ENCODE results near the gene IRS1.

IRS1 gene

DNA sequence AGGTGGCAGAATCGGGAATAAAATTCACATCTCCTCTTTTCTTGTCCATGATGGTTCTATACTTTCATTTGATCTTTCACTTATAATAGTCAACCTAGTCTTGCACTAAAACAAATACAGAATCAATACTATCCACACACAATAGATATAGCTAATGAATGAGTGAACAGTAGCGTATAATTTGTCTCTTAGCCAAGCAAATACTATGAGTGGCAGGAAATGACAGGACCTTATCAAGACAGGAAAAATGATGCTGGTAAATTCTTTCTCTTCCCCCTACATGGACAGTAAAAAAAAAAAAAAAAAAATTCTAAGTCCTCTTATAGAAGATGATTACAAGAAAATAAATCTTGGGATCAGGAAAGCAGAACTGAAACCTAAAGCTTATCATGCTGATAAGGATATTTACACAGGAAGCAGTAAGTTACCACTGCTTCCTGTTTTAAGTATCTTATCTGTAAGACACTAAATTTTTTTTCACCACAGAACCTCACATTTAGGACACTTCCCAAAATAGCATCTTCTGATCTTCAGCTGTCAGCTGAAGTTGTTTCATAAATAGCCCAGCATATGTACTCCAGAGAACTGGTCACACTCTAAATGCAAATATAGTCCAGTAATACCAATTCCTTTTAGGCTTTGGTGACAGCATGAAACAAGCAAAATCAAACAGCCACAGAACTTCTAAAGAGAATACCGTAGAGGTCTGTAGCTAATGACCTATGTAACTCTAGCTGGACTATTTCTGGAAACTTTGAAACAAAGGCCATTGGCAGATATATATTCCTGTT lies 27.0 kb downstream of the IRS1 start:
- Histone ChIP-seq H3K4me2 (ENCODE audit: low read length) (no peak overlapping the region), H3K9ac (no peak overlapping the region), H3K79me2 (peaks cover 2% of the 10 kb centered on the region), H3K27me3 (ENCODE audit: control insufficient read depth, insufficient read depth, low read length) (no peaks in the 10 kb centered on the region), H3K4me3 (ENCODE audit: low read depth, low read length) (no peak overlapping the region), H3K4me1 (peaks cover 3% of the 10 kb centered on the region), H3K27ac (no peak overlapping the region), H2AFZ (no peak overlapping the region), H3K36me3 (ENCODE audit: control insufficient read depth, insufficient read depth, low read length) (no peaks in the 10 kb centered on the region), H3K9me3 (ENCODE audit: control insufficient read depth, low read length) (no peaks in the 10 kb centered on the region)
- TF ChIP-seq, protein P1, sequence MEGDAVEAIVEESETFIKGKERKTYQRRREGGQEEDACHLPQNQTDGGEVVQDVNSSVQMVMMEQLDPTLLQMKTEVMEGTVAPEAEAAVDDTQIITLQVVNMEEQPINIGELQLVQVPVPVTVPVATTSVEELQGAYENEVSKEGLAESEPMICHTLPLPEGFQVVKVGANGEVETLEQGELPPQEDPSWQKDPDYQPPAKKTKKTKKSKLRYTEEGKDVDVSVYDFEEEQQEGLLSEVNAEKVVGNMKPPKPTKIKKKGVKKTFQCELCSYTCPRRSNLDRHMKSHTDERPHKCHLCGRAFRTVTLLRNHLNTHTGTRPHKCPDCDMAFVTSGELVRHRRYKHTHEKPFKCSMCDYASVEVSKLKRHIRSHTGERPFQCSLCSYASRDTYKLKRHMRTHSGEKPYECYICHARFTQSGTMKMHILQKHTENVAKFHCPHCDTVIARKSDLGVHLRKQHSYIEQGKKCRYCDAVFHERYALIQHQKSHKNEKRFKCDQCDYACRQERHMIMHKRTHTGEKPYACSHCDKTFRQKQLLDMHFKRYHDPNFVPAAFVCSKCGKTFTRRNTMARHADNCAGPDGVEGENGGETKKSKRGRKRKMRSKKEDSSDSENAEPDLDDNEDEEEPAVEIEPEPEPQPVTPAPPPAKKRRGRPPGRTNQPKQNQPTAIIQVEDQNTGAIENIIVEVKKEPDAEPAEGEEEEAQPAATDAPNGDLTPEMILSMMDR (IDR thresholded peaks at IDR 0.05): no peak

DNA sequence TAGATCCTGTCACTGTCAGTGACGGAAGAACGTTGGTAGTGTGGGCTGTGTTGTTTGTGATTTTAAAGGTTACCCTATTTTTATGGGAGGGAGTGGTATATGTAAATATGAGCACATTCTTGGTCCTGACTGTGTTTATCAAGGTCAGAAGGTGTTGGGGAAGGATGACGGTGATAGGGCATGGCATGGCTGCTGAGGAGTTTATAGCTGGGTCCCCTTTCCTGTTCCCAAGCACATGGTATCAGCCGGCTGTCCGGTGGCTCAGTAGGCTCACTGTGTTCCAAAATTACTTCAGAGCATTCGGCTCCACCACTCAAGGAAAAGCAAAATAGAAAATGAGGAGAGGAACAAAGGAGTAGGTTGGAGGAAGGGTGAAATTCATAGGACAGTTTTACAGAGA lies 28.6 kb downstream of the IRS1 start:
- no peak overlapping the region for H3K9ac ChIP-seq
- H3K4me3 ChIP-seq (ENCODE audit: low read depth, low read length): no peak overlapping the region
- no peak overlapping the region for H3K4me2 ChIP-seq (ENCODE audit: low read length)
- H2AFZ ChIP-seq: no peak overlapping the region
- H3K79me2 ChIP-seq: peaks cover 2% of the 10 kb centered on the region
- H3K4me1 ChIP-seq: peaks cover 3% of the 10 kb centered on the region
- H3K9me3 ChIP-seq (ENCODE audit: control insufficient read depth, low read length): no peaks in the 10 kb centered on the region
- H3K27me3 ChIP-seq (ENCODE audit: control insufficient read depth, insufficient read depth, low read length): no peaks in the 10 kb centered on the region
- no peak overlapping the region for H3K27ac ChIP-seq
- H3K36me3 ChIP-seq (ENCODE audit: control insufficient read depth, insufficient read depth, low read length): no peaks in the 10 kb centered on the region
- TF ChIP-seq, protein P1 (IDR thresholded peaks at IDR 0.05): no peak

DNA sequence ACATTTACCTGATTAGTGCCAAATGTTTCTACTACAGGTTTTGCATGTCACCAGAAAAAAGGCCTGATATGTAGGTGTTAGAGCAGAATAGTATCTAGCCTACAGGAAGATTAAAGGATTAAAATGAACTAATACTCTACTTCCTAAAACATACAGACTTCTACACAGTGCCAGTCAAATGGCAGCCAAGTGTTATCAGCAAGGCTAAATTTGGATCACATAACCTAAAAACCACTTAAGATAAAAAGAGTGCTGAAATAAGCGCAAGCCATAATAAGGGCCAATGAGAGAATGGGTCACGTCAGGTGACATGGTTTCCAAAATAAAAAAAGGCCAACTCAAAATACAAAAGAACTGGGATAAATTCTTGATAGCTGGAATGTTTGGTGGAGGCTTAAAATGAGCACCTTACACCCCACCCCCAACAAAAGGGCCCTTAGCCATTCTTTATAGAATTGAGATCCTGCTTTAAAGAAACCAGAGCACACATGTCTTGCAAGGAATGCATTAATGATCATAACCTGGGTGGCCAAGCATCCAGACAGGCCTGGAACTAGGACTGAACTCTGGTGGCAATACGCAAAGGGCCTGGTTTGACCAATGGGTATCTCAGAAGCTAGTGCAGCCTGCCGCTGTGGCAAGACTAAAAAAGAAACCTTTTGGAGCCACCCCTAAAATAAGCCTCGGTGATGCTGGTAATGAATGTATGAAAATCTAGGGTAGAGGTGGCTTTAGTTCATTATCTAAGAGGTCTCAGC lies 32.4 kb downstream of the IRS1 start:
- H3K36me3 ChIP-seq (ENCODE audit: control insufficient read depth, insufficient read depth, low read length): no peaks in the 10 kb centered on the region
- TF ChIP-seq, protein P1 (IDR thresholded peaks at IDR 0.05): no peak
- no peak overlapping the region for H3K4me2 ChIP-seq (ENCODE audit: low read length)
- no peaks in the 10 kb centered on the region for H3K27me3 ChIP-seq (ENCODE audit: control insufficient read depth, insufficient read depth, low read length)
- no peaks in the 10 kb centered on the region for H3K4me1 ChIP-seq
- H3K9ac ChIP-seq: no peak overlapping the region
- H2AFZ ChIP-seq: no peak overlapping the region
- H3K9me3 ChIP-seq (ENCODE audit: control insufficient read depth, low read length): no peaks in the 10 kb centered on the region
- H3K79me2 ChIP-seq: no peaks in the 10 kb centered on the region
- no peak overlapping the region for H3K27ac ChIP-seq
- H3K4me3 ChIP-seq (ENCODE audit: low read depth, low read length): no peak overlapping the region

DNA sequence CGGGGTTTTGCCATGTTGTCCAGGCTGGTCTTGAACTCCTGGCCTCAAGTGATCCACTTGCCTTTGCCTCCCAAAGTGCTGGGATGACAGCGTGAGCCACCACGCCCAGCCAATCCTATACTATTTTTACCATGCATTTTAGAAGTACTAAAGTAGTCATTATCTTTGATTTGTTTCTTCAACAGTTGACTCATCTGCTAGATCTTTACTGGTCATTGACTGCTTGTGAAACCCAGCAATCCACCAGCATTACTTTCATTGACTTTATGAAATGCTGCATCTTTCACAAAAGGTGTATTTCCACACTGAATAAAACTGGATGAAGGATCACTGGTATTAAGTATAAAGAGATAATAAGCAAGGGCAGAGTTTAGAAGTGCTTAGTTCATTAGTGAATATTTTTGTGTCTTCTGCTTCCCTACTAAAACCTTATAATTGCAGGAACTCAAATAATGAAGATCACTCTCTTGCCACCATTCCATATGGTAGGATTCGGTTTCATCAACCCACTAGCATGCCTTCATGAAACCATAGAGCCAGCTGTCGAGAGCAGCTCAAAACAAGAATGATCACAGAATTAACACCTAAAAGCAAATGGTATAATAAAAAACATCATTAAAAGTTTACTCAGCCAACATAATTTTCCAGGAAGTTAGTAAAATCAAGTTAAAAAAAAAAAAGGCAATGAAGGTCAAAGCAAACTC lies 33.1 kb downstream of the IRS1 start:
- H3K4me3 ChIP-seq (ENCODE audit: low read depth, low read length): no peak overlapping the region
- H3K4me2 ChIP-seq (ENCODE audit: low read length): no peak overlapping the region
- TF ChIP-seq, protein P1 (IDR thresholded peaks at IDR 0.05): no peak
- no peak overlapping the region for H3K27ac ChIP-seq
- H3K36me3 ChIP-seq (ENCODE audit: control insufficient read depth, insufficient read depth, low read length): no peaks in the 10 kb centered on the region
- H3K4me1 ChIP-seq: no peaks in the 10 kb centered on the region
- H3K9ac ChIP-seq: no peak overlapping the region
- H3K27me3 ChIP-seq (ENCODE audit: control insufficient read depth, insufficient read depth, low read length): no peaks in the 10 kb centered on the region
- no peaks in the 10 kb centered on the region for H3K9me3 ChIP-seq (ENCODE audit: control insufficient read depth, low read length)
- no peak overlapping the region for H2AFZ ChIP-seq
- no peaks in the 10 kb centered on the region for H3K79me2 ChIP-seq

Data from parathyroid adenoma (tissue), 2 donors.